GM23338 (cell line): ENCODE data around the gene SMURF2. TPM values are rescaled to one million over a fixed set of nuclear protein-coding genes. Genes with fewer than 3 reads are reported as not detected.

Experiments
- ATAC-seq: fragments of 200-7000 bp; cut with Tn5 transposase; 3 replicates; pipeline ENCODE4 v1.9.1; 2020
- DNase-seq: peaks from one replicate; pipeline ENCODE4 v3.0.0-alpha.2; 2015; ENCODE audit warnings: low spot score
- H2AFZ ChIP-seq: fragments of 200-600 bp; sonication (generic); 2 replicates; pipeline ENCODE4 v1.8.0; 2016; ENCODE audit warnings: antibody characterized with exemption, mild to moderate bottlenecking, moderate library complexity
- H3F3A ChIP-seq: fragments of 200-600 bp; sonication (generic); replicated peaks from 2 replicates; pipeline ENCODE4 v1.8.0; 2017; ENCODE audit warnings: antibody characterized with exemption, mixed run types, low read depth
- H3K27ac ChIP-seq: fragments of 200-600 bp; sonication (generic); 2 replicates; pipeline ENCODE4 v1.6.1; 2016; ENCODE audit warnings: low read depth
- H3K27me3 ChIP-seq: fragments of 200-600 bp; sonication (generic); 2 replicates; pipeline ENCODE4 v1.8.0; 2016; ENCODE audit warnings: mild to moderate bottlenecking, mixed run types, moderate library complexity; ENCODE audit not compliant: insufficient read depth
- H3K36me3 ChIP-seq: fragments of 200-600 bp; sonication (generic); 2 replicates; pipeline ENCODE4 v1.8.0; 2016; ENCODE audit warnings: mild to moderate bottlenecking; ENCODE audit not compliant: insufficient read depth
- H3K4me1 ChIP-seq: fragments of 200-600 bp; sonication (generic); 2 replicates; pipeline ENCODE4 v1.8.0; 2016; ENCODE audit warnings: mild to moderate bottlenecking, moderate library complexity; ENCODE audit not compliant: insufficient read depth
- H3K4me2 ChIP-seq: fragments of 200-600 bp; sonication (generic); 2 replicates; pipeline ENCODE4 v1.7.1; 2017; ENCODE audit warnings: mixed run types
- H3K4me3 ChIP-seq: fragments of 200-600 bp; sonication (generic); 2 replicates; pipeline ENCODE4 v1.6.1; 2016; ENCODE audit warnings: mixed run types
- H3K79me2 ChIP-seq: fragments of 200-600 bp; sonication (generic); replicated peaks from 2 replicates; pipeline ENCODE4 v1.8.0; 2017; ENCODE audit warnings: mild to moderate bottlenecking; ENCODE audit not compliant: insufficient read depth
- H3K9me2 ChIP-seq: fragments of 200-600 bp; sonication (generic); 2 replicates; pipeline ENCODE4 v1.8.0; 2017; ENCODE audit not compliant: insufficient read depth
- H4K20me1 ChIP-seq: fragments of 200-600 bp; sonication (generic); replicated peaks from 2 replicates; pipeline ENCODE4 v1.8.0; 2017; ENCODE audit warnings: mild to moderate bottlenecking; ENCODE audit not compliant: insufficient read depth
- H3K27ac Mint-ChIP-seq: 2 replicates; pipeline ENCODE4 v1.8.0; 2020; ENCODE audit warnings: inconsistent platforms, mild to moderate bottlenecking, moderate library complexity, mixed read lengths
- H3K27me3 Mint-ChIP-seq: 3 replicates; pipeline ENCODE4 v1.8.0; 2022; ENCODE audit warnings: low read depth, mild to moderate bottlenecking, moderate library complexity, mixed read lengths, inconsistent platforms; ENCODE audit not compliant: insufficient read depth, poor library complexity
- H3K36me3 Mint-ChIP-seq: 3 replicates; pipeline ENCODE4 v1.8.0; 2021; ENCODE audit warnings: low read depth, mild to moderate bottlenecking, inconsistent platforms, moderate library complexity, mixed read lengths
- H3K4me1 Mint-ChIP-seq: 3 replicates; pipeline ENCODE4 v1.8.0; 2020; ENCODE audit warnings: mild to moderate bottlenecking, inconsistent platforms, mixed read lengths
- H3K4me3 Mint-ChIP-seq: 3 replicates; pipeline ENCODE4 v1.8.0; 2021; ENCODE audit warnings: moderate library complexity, mild to moderate bottlenecking, inconsistent platforms, mixed read lengths
- H3K9me3 Mint-ChIP-seq: 3 replicates; pipeline ENCODE4 v1.8.0; 2020; ENCODE audit warnings: moderate library complexity, mild to moderate bottlenecking, inconsistent platforms, mixed read lengths
- CREB1 ChIP-seq: fragments of 250-450 bp; sonication (Bioruptor Pico); IDR thresholded peaks from 2 replicates; pipeline ENCODE4 v1.5.0; 2020; ENCODE audit warnings: low read depth, mild to moderate bottlenecking, moderate library complexity
- EZH2 ChIP-seq: fragments of 200-600 bp; sonication (generic); IDR thresholded peaks from one replicate; pipeline ENCODE4 v1.8.0; 2017; ENCODE audit warnings: antibody characterized with exemption, mild to moderate bottlenecking, low read depth; ENCODE audit not compliant: unreplicated experiment
- EZH2phosphoT487 ChIP-seq: fragments of 200-600 bp; sonication (generic); IDR thresholded peaks from one replicate; pipeline ENCODE4 v1.8.1; 2018; ENCODE audit warnings: antibody characterized with exemption; ENCODE audit not compliant: unreplicated experiment
- NANOG ChIP-seq: IDR thresholded peaks from 2 replicates; pipeline ENCODE4 v1.6.1; 2016; ENCODE audit warnings: antibody characterized with exemption, borderline replicate concordance
- POLR2AphosphoS5 ChIP-seq: IDR thresholded peaks from 2 replicates; pipeline ENCODE4 v1.6.1; 2016; ENCODE audit warnings: antibody characterized with exemption, low read depth
- REST ChIP-seq: IDR thresholded peaks from one replicate; pipeline ENCODE4 v1.6.1; 2018; ENCODE audit warnings: antibody characterized with exemption; ENCODE audit not compliant: unreplicated experiment
- ZNF114 ChIP-seq: fragments of 250-450 bp; sonication (Bioruptor Pico); IDR thresholded peaks from 2 replicates; pipeline ENCODE4 v1.5.0; 2020; ENCODE audit warnings: mild to moderate bottlenecking, moderate library complexity
- polyA plus RNA-seq: library from polyadenylated mRNA; unstranded; fragments of >200 nt; fragmentation: Nextera tagmentation; extraction: Ambion mirVana; gene quantifications from 2 replicates; pipeline ENCODE4 v1.2.1, GENCODE V29; 2016
- total RNA-seq: library from RNA; depleted of rRNA; stranded (reverse); fragments of >200 nt; shearing (Covaris generic); gene quantifications from 2 replicates; pipeline ENCODE4 v1.2.3, GENCODE V29; 2014

Gene SMURF2
- total and polyA plus RNA-seq, 2 experiments from 2014 or later, result 12.1 to 29.6 TPM

GRCh38 chr17:64506201-64506575 is 155.9 kb downstream of the SMURF2 start, which contains the start of gene DDX5 (continued):
- no peak for TF ChIP-seq EZH2
- TF ChIP-seq REST, result no peak
- peak; percentile 92 for TF ChIP-seq POLR2AphosphoS5
- no peak for TF ChIP-seq EZH2phosphoT487
- TF ChIP-seq NANOG, result no peak
- no peak for TF ChIP-seq ZNF114
- peak; percentile 72 for TF ChIP-seq CREB1

- ATAC-seq (peak; percentile 43), DNase-seq (peak; percentile 84)
- peaks cover 13% of the 10 kb centered on the region for H3K4me1 ChIP-seq
- peak overlapping the region; percentile 100 for H3K4me3 ChIP-seq
- H3K36me3 ChIP-seq, result peaks cover 56% of the 10 kb centered on the region
- Mint-ChIP-seq H3K36me3 (peaks cover 86% of the 10 kb centered on the region), H3K4me1 (peaks cover 56% of the 10 kb centered on the region), H3K9me3 (peaks cover 4% of the 10 kb centered on the region; the same call in 1 of the 3 replicates), H3K27ac (peak overlapping the region; percentile 100), H3K27me3 (peaks cover 22% of the 10 kb centered on the region), H3K4me3 (peak overlapping the region; percentile 99)
- H3K4me2 ChIP-seq, result peak overlapping the region; percentile 91
- peak overlapping the region; percentile 99 for H3K27ac ChIP-seq
- no peaks in the 10 kb centered on the region for H3K9me2 ChIP-seq
- H4K20me1 ChIP-seq, result peaks cover 56% of the 10 kb centered on the region
- peaks cover 93% of the 10 kb centered on the region for H3K79me2 ChIP-seq
- H2AFZ ChIP-seq, result no peak overlapping the region
- peaks cover 37% of the 10 kb centered on the region for H3F3A ChIP-seq
- TF ChIP-seq POLR2AphosphoS5 (0 out of 2 replicates have a peak, but pooled peaks have one; percentile 53), CREB1 (no peak)
- no peaks in the 10 kb centered on the region for H3K27me3 ChIP-seq
These were observed 156.5 kb downstream of the SMURF2 start for GRCh38 chr17:64505340-64506200.

GRCh38 chr17:64504769-64505339 is 157.3 kb downstream of the SMURF2 start:
- peak overlapping the region; percentile 99 for H3K4me3 Mint-ChIP-seq
- no peak overlapping the region for H2AFZ ChIP-seq
- H3K36me3 Mint-ChIP-seq, result peaks cover 86% of the 10 kb centered on the region
- H3K79me2 ChIP-seq, result peaks cover 93% of the 10 kb centered on the region
- H3K4me1 Mint-ChIP-seq, result peaks cover 56% of the 10 kb centered on the region
- no peak for DNase-seq
- H3K27ac Mint-ChIP-seq, result peak overlapping the region; percentile 100
- peak overlapping the region; percentile 76 for H3K27ac ChIP-seq
- H3F3A ChIP-seq, result peaks cover 44% of the 10 kb centered on the region
- peak overlapping the region; percentile 100 for H3K4me3 ChIP-seq
- peaks cover 57% of the 10 kb centered on the region for H3K36me3 ChIP-seq
- H3K27me3 ChIP-seq, result no peaks in the 10 kb centered on the region
- peaks cover 24% of the 10 kb centered on the region for H3K27me3 Mint-ChIP-seq
- H3K9me3 Mint-ChIP-seq, result peaks cover 4% of the 10 kb centered on the region; the same call in 1 of the 3 replicates
- peaks cover 8% of the 10 kb centered on the region; the same call in 1 of the 2 replicates for H3K4me1 ChIP-seq
- no peak for ATAC-seq
- no peak for TF ChIP-seq REST
- H3K9me2 ChIP-seq, result no peaks in the 10 kb centered on the region
- peaks cover 60% of the 10 kb centered on the region for H4K20me1 ChIP-seq
- H3K4me2 ChIP-seq, result peak overlapping the region; percentile 91
